SK-N-MC (cell line): ENCODE data around the gene CDYL.

Source experiments
- EZH2 ChIP-seq: fragments of 200-600 bp; sonication (generic); IDR thresholded peaks from one replicate; pipeline ENCODE4 v1.6.1; 2017; ENCODE audit warnings: antibody characterized with exemption
- FOXP2 ChIP-seq: optimal IDR thresholded peaks from 2 replicates; pipeline ENCODE3; 2011; ENCODE audit warnings: mild to moderate bottlenecking, moderate library complexity; ENCODE audit not compliant: insufficient read depth; ENCODE audit errors: extremely low read length, control extremely low read depth
- POLR2AphosphoS5 ChIP-seq: IDR thresholded peaks from 2 replicates; pipeline ENCODE4 v1.6.1; 2012; ENCODE audit warnings: mild to moderate bottlenecking, low read depth, low read length, borderline replicate concordance

DNA sequence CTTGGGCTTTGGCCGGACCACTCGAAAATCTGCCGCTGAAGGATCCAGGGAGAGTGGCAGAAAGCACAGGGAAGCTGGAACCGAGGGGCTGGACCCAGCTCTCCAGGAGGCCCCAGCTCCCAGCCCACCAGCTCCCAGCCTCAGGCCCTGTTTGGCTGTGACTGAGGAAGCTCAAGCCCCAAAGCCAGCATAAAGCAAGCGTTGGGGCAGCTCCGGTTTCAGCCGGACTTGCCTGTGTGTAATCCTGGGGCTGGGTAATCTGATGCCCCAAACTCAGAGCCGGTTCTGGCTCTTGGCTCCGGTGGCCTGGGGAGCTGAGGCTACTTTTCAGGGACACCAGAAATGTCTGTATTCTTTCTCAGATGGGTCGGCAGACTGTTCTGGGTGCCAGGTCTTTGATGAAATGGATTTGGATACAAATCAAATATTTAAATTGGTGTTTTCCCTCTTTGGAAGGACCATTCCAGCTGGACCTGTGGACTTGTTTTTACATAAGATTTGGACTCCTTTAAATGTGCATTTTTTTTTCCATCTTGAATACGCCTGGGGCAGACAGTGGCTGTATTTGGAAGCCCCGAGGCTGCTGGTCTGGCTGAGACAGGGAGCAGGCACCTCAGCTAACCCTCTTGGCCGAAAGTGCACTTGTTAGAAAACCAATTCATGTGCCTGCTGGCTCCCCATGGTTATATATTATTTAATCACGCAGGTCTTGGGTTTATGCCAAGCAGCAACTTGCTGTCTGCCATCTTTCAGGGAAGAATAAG lies 198.0 kb downstream of the CDYL start:
- TF ChIP-seq FOXP2 = no peak
- no peak for TF ChIP-seq EZH2
- no peak for TF ChIP-seq POLR2AphosphoS5
